Neuronal stem cell (in vitro differentiated cells): ENCODE results near the gene TUBA3C.
A peak's percentile ranks its signal among the peaks of the same experiment; 100 is the strongest.

Source experiments
- DNase-seq: peaks from one replicate; pipeline ENCODE4 v3.0.0-alpha.2; 2013; ENCODE audit warnings: low spot score
- H2AFZ ChIP-seq: one replicate; pipeline ENCODE4 v1.6.1; 2013; ENCODE audit warnings: mild to moderate bottlenecking, low read length, inconsistent platforms
- H2AK5ac ChIP-seq: 2 replicates; pipeline ENCODE4 v1.6.1; 2013; ENCODE audit warnings: low read depth, mild to moderate bottlenecking, inconsistent platforms, low read length, moderate library complexity, mixed read lengths
- H2BK120ac ChIP-seq: 2 replicates; pipeline ENCODE4 v1.6.1; 2013; ENCODE audit warnings: low read depth, mild to moderate bottlenecking, inconsistent platforms, low read length, moderate library complexity, mixed read lengths
- H2BK12ac ChIP-seq: one replicate; pipeline ENCODE4 v1.6.1; 2013; ENCODE audit warnings: low read length, inconsistent platforms
- H2BK15ac ChIP-seq: 2 replicates; pipeline ENCODE4 v1.6.1; 2013; ENCODE audit warnings: mild to moderate bottlenecking, low read length, inconsistent platforms, mixed read lengths
- H2BK5ac ChIP-seq: one replicate; pipeline ENCODE4 v1.6.1; 2013; ENCODE audit warnings: inconsistent platforms, mild to moderate bottlenecking, low read length, moderate library complexity
- H3K14ac ChIP-seq: one replicate; pipeline ENCODE4 v1.6.1; 2013; ENCODE audit warnings: low read length, inconsistent platforms
- H3K18ac ChIP-seq: 2 replicates; pipeline ENCODE4 v1.6.1; 2013; ENCODE audit warnings: low read length, inconsistent platforms
- H3K23ac ChIP-seq: 2 replicates; pipeline ENCODE4 v1.6.1; 2013; ENCODE audit warnings: low read depth, mild to moderate bottlenecking, mixed read lengths, low read length, inconsistent platforms; ENCODE audit not compliant: poor library complexity
- H3K27ac ChIP-seq: replicated peaks from 3 replicates; pipeline ENCODE4 v1.5.1; 2013; ENCODE audit warnings: low read length, inconsistent platforms
- H3K27me3 ChIP-seq, 3 experiments: 2 replicates each; pipeline ENCODE4 v1.6.1; 2013; ENCODE audit warnings: low read length in 3 of 3, mild to moderate bottlenecking in 2 of 3, inconsistent platforms in 1 of 3, low read depth in 1 of 3, mixed read lengths in 1 of 3, moderate library complexity in 1 of 3; ENCODE audit not compliant: control insufficient read depth in 3 of 3, insufficient read depth in 3 of 3
- H3K36me3 ChIP-seq, 2 donors: replicated peaks in 1 of 2; 2 replicates each; pipeline ENCODE4 v1.6.1; 2013; ENCODE audit warnings: low read length in 2 of 2; ENCODE audit not compliant: control insufficient read depth in 2 of 2, insufficient read depth in 2 of 2
- H3K4ac ChIP-seq: 2 replicates; pipeline ENCODE4 v1.6.1; 2013; ENCODE audit warnings: inconsistent platforms, mild to moderate bottlenecking, low read length, moderate library complexity
- H3K4me1 ChIP-seq, 2 donors: 1 replicate in 1 of 2; 2 replicates in 1 of 2; pipeline ENCODE4 v1.6.1; 2013; ENCODE audit warnings: low read length in 2 of 2, low read depth in 1 of 2; ENCODE audit not compliant: control insufficient read depth in 2 of 2, insufficient read depth in 1 of 2
- H3K4me2 ChIP-seq: one replicate; pipeline ENCODE4 v1.6.1; 2013; ENCODE audit warnings: mild to moderate bottlenecking, low read length, inconsistent platforms; ENCODE audit not compliant: insufficient read depth, poor library complexity, severe bottlenecking
- H3K4me3 ChIP-seq, 2 donors: 2 replicates each; pipeline ENCODE4 v1.5.1; 2013; ENCODE audit warnings: low read length in 2 of 2, mild to moderate bottlenecking in 2 of 2, inconsistent platforms in 1 of 2, moderate library complexity in 1 of 2
- H3K79me1 ChIP-seq: one replicate; pipeline ENCODE4 v1.6.1; 2013; ENCODE audit warnings: low read depth, mild to moderate bottlenecking, inconsistent platforms, low read length, moderate library complexity
- H3K9ac ChIP-seq: one replicate; pipeline ENCODE4 v1.6.1; 2013; ENCODE audit warnings: mild to moderate bottlenecking, low read depth, low read length, inconsistent platforms; ENCODE audit not compliant: poor library complexity
- H3K9me3 ChIP-seq, 2 donors: replicated peaks in 1 of 2; 2 replicates each; pipeline versions ENCODE3 to v1.6.1; 2013; ENCODE audit warnings: low read length in 2 of 2, mild to moderate bottlenecking in 2 of 2, inconsistent platforms in 1 of 2, low read depth in 1 of 2, mixed read lengths in 1 of 2, moderate library complexity in 1 of 2; ENCODE audit not compliant: control insufficient read depth in 2 of 2, insufficient read depth in 1 of 2
- H4K8ac ChIP-seq: one replicate; pipeline ENCODE4 v1.6.1; 2013; ENCODE audit warnings: low read depth, mild to moderate bottlenecking, inconsistent platforms, low read length, moderate library complexity
- H4K91ac ChIP-seq: one replicate; pipeline ENCODE4 v1.6.1; 2013; ENCODE audit warnings: low read length, low read depth, mild to moderate bottlenecking, inconsistent platforms; ENCODE audit not compliant: poor library complexity
- WGBS, 2 donors: extraction: QIAGEN DNeasy Blood & Tissue Kit; methylation state at CpG; one replicate each; pipeline ENCODE4 v1.1.7; 2013; ENCODE audit warnings: missing lambda C conversion rate in 2 of 2, mixed read lengths in 1 of 2; ENCODE audit not compliant: insufficient read length in 2 of 2, insufficient replicate concordance in 1 of 2; ENCODE audit errors: extremely low coverage in 2 of 2; 5-methylcytosine and 5-hydroxymethylcytosine counted together

The TUBA3C gene

DNA sequence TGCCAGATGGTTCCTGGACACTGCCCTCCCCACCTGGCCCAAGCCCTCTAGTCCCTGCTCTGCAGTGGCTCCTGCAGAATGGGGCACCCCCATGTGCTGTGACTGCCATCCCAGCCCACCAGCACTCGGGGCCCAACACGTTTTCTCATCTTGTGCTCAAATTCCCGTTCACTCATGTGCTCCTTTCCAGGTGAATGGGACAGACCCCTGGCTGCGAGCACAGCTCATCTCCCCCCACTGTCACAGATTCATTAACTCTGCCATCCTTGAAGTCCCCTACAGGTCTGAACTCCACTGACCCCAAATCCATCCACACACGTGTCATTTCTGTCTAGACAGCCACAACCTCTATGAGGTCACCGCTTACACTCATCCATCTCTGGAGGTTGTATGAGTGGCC, 23.6 kb downstream of the TUBA3C start:
- H3K9ac ChIP-seq, result no peak overlapping the region
- H3K79me1 ChIP-seq, result peaks cover 4% of the 10 kb centered on the region
- H3K36me3 ChIP-seq, result no peaks in the 10 kb centered on the region
- no peak overlapping the region for H2BK120ac ChIP-seq
- no peak overlapping the region for H3K18ac ChIP-seq
- H3K4ac ChIP-seq, result no peak overlapping the region
- no peak overlapping the region for H4K8ac ChIP-seq
- no peak overlapping the region for H3K14ac ChIP-seq
- no peak for DNase-seq
- H4K91ac ChIP-seq, result no peak overlapping the region
- no peak overlapping the region for H3K4me2 ChIP-seq
- H2BK12ac ChIP-seq, result no peak overlapping the region
- WGBS, 2 donors, result no CpG with 5 or more reads among the region's 6 CpGs
- H2AFZ ChIP-seq, result no peak overlapping the region
- H3K23ac ChIP-seq, result no peak overlapping the region
- H3K4me3 ChIP-seq, result no peak overlapping the region
- H2AK5ac ChIP-seq, result no peak overlapping the region
- H3K27ac ChIP-seq, result no peak overlapping the region
- no peaks in the 10 kb centered on the region for H3K27me3 ChIP-seq
- H3K9me3 ChIP-seq, result peaks cover 0 to 84% of the 10 kb centered on the region in 2 donors
- no peak overlapping the region for H2BK5ac ChIP-seq
- no peak overlapping the region for H2BK15ac ChIP-seq
- no peaks in the 10 kb centered on the region for H3K4me1 ChIP-seq

DNA sequence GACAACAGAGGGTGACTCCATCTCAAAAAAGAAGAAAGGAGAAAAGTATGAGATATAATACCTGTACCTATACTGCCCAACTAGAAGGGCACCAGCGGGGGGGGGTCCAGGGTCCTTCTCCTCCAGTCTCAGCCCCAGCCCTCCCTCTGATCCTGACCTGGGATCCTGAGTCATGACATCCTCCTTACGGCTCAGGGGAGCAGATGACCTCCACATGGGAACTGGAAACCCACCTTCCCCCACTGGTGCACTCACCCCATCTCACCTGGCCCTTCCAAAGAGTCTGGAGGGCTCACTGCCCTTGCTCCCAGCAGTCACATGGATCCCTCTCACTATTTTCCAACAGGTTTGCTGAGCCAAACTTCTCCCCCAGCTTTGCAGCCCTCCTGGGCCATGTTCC, 24.2 kb downstream of the TUBA3C start:
- Histone ChIP-seq H3K4me3 (no peak overlapping the region), H3K9me3 (peaks cover 0 to 87% of the 10 kb centered on the region in 2 donors)

GRCh38 chr13:19156013-19156825, 25.4 kb downstream of the TUBA3C start:
- Histone ChIP-seq H3K9me3 (peaks cover 0 to 90% of the 10 kb centered on the region in 2 donors), H3K79me1 (peaks cover 2% of the 10 kb centered on the region), H2BK5ac (no peak overlapping the region), H2BK120ac (no peak overlapping the region), H3K18ac (no peak overlapping the region), H4K91ac (no peak overlapping the region), H3K27me3 (no peaks in the 10 kb centered on the region), H3K23ac (no peak overlapping the region), H3K27ac (no peak overlapping the region), H2BK15ac (no peak overlapping the region), H3K36me3 (no peaks in the 10 kb centered on the region), H3K4me1 (no peaks in the 10 kb centered on the region), H3K4me3 (no peak overlapping the region), H2AK5ac (no peak overlapping the region), H4K8ac (no peak overlapping the region), H3K9ac (no peak overlapping the region), H3K14ac (no peak overlapping the region), H2BK12ac (no peak overlapping the region), H3K4ac (no peak overlapping the region), H2AFZ (no peak overlapping the region), H3K4me2 (no peak overlapping the region)
- WGBS, 2 donors, result no CpG with 5 or more reads among the region's 14 CpGs
- no peak for DNase-seq

More for the DNA sequence above, 24.2 kb downstream of the TUBA3C start:
- no peak overlapping the region for H3K4ac ChIP-seq
- no peak overlapping the region for H4K91ac ChIP-seq
- WGBS, 2 donors, result no CpG with 5 or more reads among the region's 2 CpGs
- no peak overlapping the region for H3K27ac ChIP-seq
- H3K23ac ChIP-seq, result no peak overlapping the region
- DNase-seq, result no peak
- H3K27me3 ChIP-seq, result no peaks in the 10 kb centered on the region
- no peaks in the 10 kb centered on the region for H3K4me1 ChIP-seq
- no peak overlapping the region for H3K4me2 ChIP-seq
- H2BK5ac ChIP-seq, result no peak overlapping the region
- no peak overlapping the region for H3K18ac ChIP-seq
- H3K36me3 ChIP-seq, result no peaks in the 10 kb centered on the region
- H4K8ac ChIP-seq, result no peak overlapping the region
- H2BK12ac ChIP-seq, result no peak overlapping the region
- H3K9ac ChIP-seq, result no peak overlapping the region
- no peak overlapping the region for H2AFZ ChIP-seq
- H2BK120ac ChIP-seq, result no peak overlapping the region
- H3K14ac ChIP-seq, result no peak overlapping the region
- peaks cover 4% of the 10 kb centered on the region for H3K79me1 ChIP-seq
- H2BK15ac ChIP-seq, result no peak overlapping the region
- H2AK5ac ChIP-seq, result no peak overlapping the region

DNA sequence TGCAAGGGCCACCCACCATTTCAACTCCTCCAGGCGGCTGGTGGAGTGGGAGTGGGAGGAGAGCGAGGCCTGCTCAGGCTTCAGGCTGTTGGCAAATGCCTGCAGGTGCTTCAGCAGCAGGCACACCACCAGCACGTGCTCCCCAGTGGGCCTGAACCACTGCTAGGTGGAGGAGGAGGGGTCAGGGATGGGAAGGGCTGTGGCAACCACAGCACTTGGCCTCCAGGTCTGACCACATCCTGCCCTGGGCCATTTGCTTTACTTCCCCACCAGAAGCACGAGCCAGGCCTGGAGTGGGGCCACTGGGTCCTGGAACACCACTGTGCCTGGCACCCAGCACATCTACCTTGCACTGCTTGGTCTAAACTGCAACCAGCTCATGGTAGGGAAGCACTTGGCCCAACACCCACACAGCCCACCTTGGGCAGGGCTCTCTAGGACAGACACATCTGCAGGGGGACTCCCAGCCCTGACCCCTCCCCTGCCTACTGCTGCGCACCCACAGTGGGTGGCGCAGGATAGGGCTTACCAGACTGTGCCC, 26.2 kb downstream of the TUBA3C start:
- H2BK5ac ChIP-seq, result no peak overlapping the region
- no peak overlapping the region for H2BK120ac ChIP-seq
- H3K4me1 ChIP-seq, result no peaks in the 10 kb centered on the region
- H3K4ac ChIP-seq, result no peak overlapping the region
- H4K8ac ChIP-seq, result no peak overlapping the region
- no peak overlapping the region for H2BK12ac ChIP-seq
- H3K27me3 ChIP-seq, result no peaks in the 10 kb centered on the region
- no peak for DNase-seq
- H3K9ac ChIP-seq, result peak overlapping the region; percentile 18
- H3K36me3 ChIP-seq, result no peaks in the 10 kb centered on the region
- H3K9me3 ChIP-seq, result peaks cover 0 to 89% of the 10 kb centered on the region in 2 donors
- no peak overlapping the region for H3K4me2 ChIP-seq
- no peak overlapping the region for H2AFZ ChIP-seq
- no CpG with 5 or more reads among the region's 6 CpGs for WGBS, 2 donors
- no peak overlapping the region for H3K23ac ChIP-seq
- no peak overlapping the region for H2BK15ac ChIP-seq
- H2AK5ac ChIP-seq, result no peak overlapping the region
- H3K79me1 ChIP-seq, result peaks cover 2% of the 10 kb centered on the region
- no peak overlapping the region for H3K18ac ChIP-seq
- H3K14ac ChIP-seq, result no peak overlapping the region
- no peak overlapping the region for H4K91ac ChIP-seq
- peak overlapping the region in 1 of 2 donors; percentile 62 for H3K4me3 ChIP-seq
- no peak overlapping the region for H3K27ac ChIP-seq
